NCI-H510A (cell line): Measurements from ENCODE around the gene TRAF6.
A peak's percentile ranks its signal among the peaks of the same experiment; 100 is the strongest.

ENCODE experiments used
- DNase-seq: peaks from one replicate; lab custom pipeline; 2025; lab: John Stamatoyannopoulos, UW

TRAF6 gene

GRCh38 chr11:36458129-36458915 is 51.8 kb downstream of the TRAF6 start:
- no peak for DNase-seq

DNA sequence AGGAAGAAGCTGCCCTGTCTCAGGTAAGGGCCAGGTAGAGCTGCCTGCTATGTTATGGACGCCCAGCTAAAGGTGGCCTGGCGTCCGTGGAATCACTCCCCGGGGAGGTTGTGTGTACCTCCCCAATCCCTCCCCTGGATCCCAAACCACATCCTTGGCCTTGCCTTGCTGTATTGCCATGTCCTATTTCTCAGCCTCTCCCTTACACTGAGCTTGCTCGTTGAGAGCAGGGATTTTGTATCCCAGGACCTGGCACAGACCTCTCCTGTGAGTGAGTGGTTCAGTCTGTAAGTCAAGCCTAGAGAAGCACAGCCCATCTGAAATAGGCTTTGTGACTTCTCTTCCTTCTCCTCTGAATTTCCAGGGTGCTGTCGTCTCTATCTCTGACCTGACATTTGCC is 53.9 kb downstream of the TRAF6 start:
- no peak for DNase-seq

- DNase-seq = no peak
These were observed 54.4 kb downstream of the TRAF6 start for GRCh38 chr11:36455658-36456111.

- no peak for DNase-seq
These were observed 55.0 kb downstream of the TRAF6 start for GRCh38 chr11:36454941-36455631.

DNA sequence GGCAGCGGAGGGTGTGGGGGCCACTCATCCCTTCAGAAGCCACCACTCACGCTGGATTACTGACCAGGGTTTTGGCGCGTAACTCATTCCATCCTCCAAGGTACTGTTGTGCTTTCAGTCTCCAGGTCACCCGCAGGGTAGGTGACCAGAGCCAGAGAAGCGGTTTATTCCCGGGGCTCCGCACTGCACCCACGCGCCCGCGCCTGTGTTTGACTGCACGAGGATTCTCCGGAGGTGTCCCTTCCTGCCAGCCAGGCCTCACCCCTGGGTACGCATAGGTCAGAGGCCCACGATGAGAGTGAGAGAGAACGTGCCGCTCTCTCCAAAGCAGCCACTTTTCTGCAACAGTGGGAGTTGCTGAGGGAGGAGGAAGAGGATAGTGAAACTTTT is 55.5 kb downstream of the TRAF6 start:
- DNase-seq = no peak

- no peak for DNase-seq
These were observed 56.4 kb downstream of the TRAF6 start for GRCh38 chr11:36453678-36454077.

GRCh38 chr11:36452961-36453360 is 57.1 kb downstream of the TRAF6 start:
- no peak for DNase-seq

GRCh38 chr11:36452236-36452940 is 57.7 kb downstream of the TRAF6 start:
- no peak for DNase-seq

- no peak for DNase-seq
These were observed 58.4 kb downstream of the TRAF6 start for GRCh38 chr11:36451681-36452080.

- no peak for DNase-seq
These were observed 59.0 kb downstream of the TRAF6 start for GRCh38 chr11:36451045-36451444.

DNA sequence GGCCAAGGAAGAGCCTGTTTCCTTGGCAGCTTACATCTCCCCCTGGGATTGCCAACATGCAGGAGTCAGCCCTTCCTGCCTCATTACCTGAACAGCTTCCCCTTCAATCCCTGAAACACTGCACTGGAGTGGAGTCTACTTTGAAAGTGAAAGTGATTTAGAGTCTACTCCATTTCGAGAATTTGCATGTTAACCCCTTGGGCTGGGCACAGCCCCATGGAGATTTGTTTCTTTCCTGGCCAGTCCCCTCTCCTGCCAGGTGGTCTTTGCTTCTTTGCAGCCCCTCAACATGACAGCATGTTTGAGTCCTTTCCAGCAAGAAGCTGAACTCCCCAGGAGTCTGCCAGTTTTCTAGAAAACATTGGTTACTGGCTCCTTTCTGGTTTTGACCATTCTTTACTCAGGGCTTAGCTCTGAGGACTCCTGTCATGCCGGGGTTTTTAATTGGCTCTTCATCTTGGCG is 59.9 kb downstream of the TRAF6 start:
- no peak for DNase-seq

GRCh38 chr11:36449561-36450096 is 60.4 kb downstream of the TRAF6 start:
- no peak for DNase-seq

- peak; percentile 48 for DNase-seq
These were observed 62.1 kb downstream of the TRAF6 start for GRCh38 chr11:36447947-36448346.

- no peak for DNase-seq
These were observed 62.6 kb downstream of the TRAF6 start for GRCh38 chr11:36447514-36447913.

GRCh38 chr11:36446135-36446534 is 63.9 kb downstream of the TRAF6 start:
- DNase-seq = no peak

DNA sequence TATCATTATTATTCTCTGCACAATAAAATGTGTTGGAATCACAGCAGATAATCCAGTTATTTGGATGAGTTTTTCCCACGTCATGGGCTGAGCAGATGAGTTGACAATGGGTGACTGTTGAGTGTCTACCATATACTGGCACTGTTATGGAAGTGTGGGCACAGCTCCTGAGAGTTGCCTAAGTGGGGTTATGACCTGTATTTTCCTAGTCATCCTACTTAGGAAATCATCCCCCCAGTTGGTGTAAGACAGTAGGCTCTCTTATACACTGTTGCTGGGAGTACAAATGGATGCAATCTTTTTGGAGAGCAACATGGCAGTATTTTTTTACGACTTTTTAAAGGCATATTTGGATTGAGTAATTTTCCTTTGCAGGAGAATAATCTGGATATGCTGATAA is 66.4 kb downstream of the TRAF6 start:
- no peak for DNase-seq

DNA sequence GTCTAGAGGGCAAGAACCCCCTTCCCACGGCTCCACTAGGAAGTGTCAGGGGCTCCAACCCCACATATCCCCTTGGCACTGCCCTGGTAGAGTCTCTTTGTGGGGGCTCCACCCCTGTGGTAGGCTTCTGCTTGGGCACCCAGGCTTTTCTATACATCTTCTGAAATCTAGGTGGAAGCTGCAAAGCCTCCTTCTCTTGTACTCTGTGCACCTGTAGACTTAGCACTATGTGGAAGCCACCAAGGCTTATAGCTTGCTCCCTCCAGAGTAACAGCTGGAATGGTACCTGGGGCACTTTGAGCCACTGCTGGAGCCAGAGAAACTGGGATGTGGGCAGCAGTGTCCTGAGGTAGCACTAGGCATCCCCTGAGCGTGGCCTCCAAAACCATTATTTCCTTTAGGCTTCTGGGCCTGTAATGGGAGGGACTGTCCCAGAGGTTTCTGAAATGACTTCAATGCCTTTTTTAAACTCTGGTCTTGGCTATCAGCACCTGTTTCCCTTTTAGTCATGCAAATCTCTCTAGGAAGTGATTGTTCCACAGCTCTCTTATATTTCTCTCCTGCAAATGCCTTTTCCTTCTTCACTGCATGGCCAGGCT is 68.4 kb downstream of the TRAF6 start:
- no peak for DNase-seq

- DNase-seq = no peak
These were observed 71.9 kb downstream of the TRAF6 start for GRCh38 chr11:36438126-36438525.

GRCh38 chr11:36437413-36437812 is 72.7 kb downstream of the TRAF6 start:
- no peak for DNase-seq
